Adipocyte (in vitro differentiated cells): Measurements from ENCODE around the gene SMAGP.

Source experiments
- DNase-seq: peaks from one replicate; pipeline ENCODE4 v3.0.0-alpha.2; 2015; ENCODE audit warnings: low read depth
- H3K27me3 ChIP-seq: replicated peaks from 2 replicates; pipeline ENCODE4 v1.7.0; 2013; ENCODE audit warnings: mild to moderate bottlenecking, low read length, moderate library complexity; ENCODE audit not compliant: control insufficient read depth, insufficient read depth
- H3K36me3 ChIP-seq: 2 replicates; pipeline ENCODE4 v1.7.0; 2013; ENCODE audit warnings: low read length, mild to moderate bottlenecking, moderate library complexity; ENCODE audit not compliant: control insufficient read depth, insufficient read depth, severe bottlenecking
- H3K4me1 ChIP-seq: 2 replicates; pipeline ENCODE4 v1.7.0; 2013; ENCODE audit warnings: mild to moderate bottlenecking, low read length, moderate library complexity; ENCODE audit not compliant: control insufficient read depth, insufficient read depth
- H3K4me3 ChIP-seq: 2 replicates; pipeline ENCODE4 v1.7.0; 2013; ENCODE audit warnings: mild to moderate bottlenecking, low read length, moderate library complexity
- H3K9ac ChIP-seq: 2 replicates; pipeline ENCODE4 v1.7.0; 2013; ENCODE audit warnings: mild to moderate bottlenecking, low read length, moderate library complexity
- H3K9me3 ChIP-seq: 2 replicates; pipeline ENCODE4 v1.7.0; 2013; ENCODE audit warnings: mild to moderate bottlenecking, low read length, moderate library complexity; ENCODE audit not compliant: control insufficient read depth

Gene SMAGP

GRCh38 chr12:51205350-51205749 lies 64.9 kb downstream of the SMAGP start:
- no peak for DNase-seq
- no peaks in the 10 kb centered on the region for H3K27me3 ChIP-seq
- H3K36me3 ChIP-seq, result no peaks in the 10 kb centered on the region
- H3K9me3 ChIP-seq, result no peaks in the 10 kb centered on the region
- H3K4me1 ChIP-seq, result peaks cover 8% of the 10 kb centered on the region
- no peak overlapping the region for H3K9ac ChIP-seq
- H3K4me3 ChIP-seq, result no peak overlapping the region

GRCh38 chr12:51202718-51203117 lies 67.5 kb downstream of the SMAGP start:
- Histone ChIP-seq H3K27me3 (no peaks in the 10 kb centered on the region), H3K4me3 (no peak overlapping the region), H3K4me1 (peaks cover 8% of the 10 kb centered on the region), H3K9me3 (no peaks in the 10 kb centered on the region), H3K9ac (no peak overlapping the region), H3K36me3 (no peaks in the 10 kb centered on the region)
- no peak for DNase-seq

GRCh38 chr12:51200806-51201205 lies 69.4 kb downstream of the SMAGP start:
- H3K36me3 ChIP-seq, result no peaks in the 10 kb centered on the region
- H3K27me3 ChIP-seq, result no peaks in the 10 kb centered on the region
- DNase-seq, result no peak
- no peaks in the 10 kb centered on the region for H3K9me3 ChIP-seq
- H3K4me1 ChIP-seq, result peaks cover 8% of the 10 kb centered on the region
- no peak overlapping the region for H3K9ac ChIP-seq
- no peak overlapping the region for H3K4me3 ChIP-seq

GRCh38 chr12:51200156-51200555 lies 70.1 kb downstream of the SMAGP start:
- no peaks in the 10 kb centered on the region for H3K27me3 ChIP-seq
- H3K4me3 ChIP-seq, result no peak overlapping the region
- no peaks in the 10 kb centered on the region for H3K36me3 ChIP-seq
- no peak overlapping the region for H3K9ac ChIP-seq
- no peak for DNase-seq
- H3K4me1 ChIP-seq, result peaks cover 8% of the 10 kb centered on the region
- H3K9me3 ChIP-seq, result no peaks in the 10 kb centered on the region

- Histone ChIP-seq H3K4me1 (peaks cover 5% of the 10 kb centered on the region), H3K36me3 (no peaks in the 10 kb centered on the region), H3K27me3 (no peaks in the 10 kb centered on the region), H3K9me3 (no peaks in the 10 kb centered on the region), H3K4me3 (no peak overlapping the region), H3K9ac (no peak overlapping the region)
- no peak for DNase-seq
Observed at GRCh38 chr12:51199366-51199945, 70.8 kb downstream of the SMAGP start.

GRCh38 chr12:51198568-51199365 lies 71.4 kb downstream of the SMAGP start:
- Histone ChIP-seq H3K9me3 (no peaks in the 10 kb centered on the region), H3K4me3 (no peak overlapping the region), H3K9ac (no peak overlapping the region), H3K4me1 (no peaks in the 10 kb centered on the region), H3K27me3 (no peaks in the 10 kb centered on the region), H3K36me3 (no peaks in the 10 kb centered on the region)
- DNase-seq, result no peak

- Histone ChIP-seq H3K9ac (no peak overlapping the region), H3K4me1 (no peaks in the 10 kb centered on the region), H3K4me3 (no peak overlapping the region), H3K27me3 (no peaks in the 10 kb centered on the region), H3K9me3 (no peaks in the 10 kb centered on the region), H3K36me3 (no peaks in the 10 kb centered on the region)
- no peak for DNase-seq
Observed at GRCh38 chr12:51197736-51198567, 72.3 kb downstream of the SMAGP start.

GRCh38 chr12:51196547-51196946 lies 73.7 kb downstream of the SMAGP start:
- Histone ChIP-seq H3K36me3 (no peaks in the 10 kb centered on the region), H3K9ac (no peak overlapping the region), H3K4me3 (no peak overlapping the region), H3K9me3 (no peaks in the 10 kb centered on the region), H3K4me1 (no peaks in the 10 kb centered on the region), H3K27me3 (no peaks in the 10 kb centered on the region)
- DNase-seq, result no peak

- H3K4me3 ChIP-seq, result no peak overlapping the region
- no peak for DNase-seq
- H3K27me3 ChIP-seq, result no peaks in the 10 kb centered on the region
- H3K36me3 ChIP-seq, result no peaks in the 10 kb centered on the region
- H3K9ac ChIP-seq, result no peak overlapping the region
- no peaks in the 10 kb centered on the region for H3K9me3 ChIP-seq
- H3K4me1 ChIP-seq, result no peaks in the 10 kb centered on the region
Observed at GRCh38 chr12:51195841-51196240, 74.4 kb downstream of the SMAGP start.
